Activated CD4-positive, alpha-beta memory T cell treated with anti-CD3 and anti-CD28 coated beads, Interleukin-2, amount 10 ng/mL, durations not matched to agents 7 days and 5 days (primary cell): Measurements from ENCODE around the gene GBA2. TPM values are rescaled to one million over a fixed set of nuclear protein-coding genes. Genes with fewer than 3 reads are reported as not detected.

Source experiments
- CTCF ChIA-PET: fragments of 350-600 bp; sonication (Branson Sonifier 250); formaldehyde crosslinking; loops from one replicate; lab custom pipeline; 2021; ENCODE audit warnings: antibody characterized with exemption, inconsistent platforms; lab: Charles Lee
- POLR2A ChIA-PET: fragments of 350-600 bp; sonication (Branson Sonifier 250); formaldehyde crosslinking; loops from one replicate; lab custom pipeline; 2021; ENCODE audit warnings: antibody characterized with exemption; lab: Charles Lee
- DNase-seq: peaks from one replicate; pipeline ENCODE4 v3.0.0-alpha.2; 2020
- H3K27ac Mint-ChIP-seq: one replicate; pipeline ENCODE4 v1.8.0; 2021; ENCODE audit warnings: mild to moderate bottlenecking, mixed read lengths
- H3K27me3 Mint-ChIP-seq: one replicate; pipeline ENCODE4 v1.8.0; 2021; ENCODE audit warnings: mixed read lengths
- H3K36me3 Mint-ChIP-seq: one replicate; pipeline ENCODE4 v1.8.0; 2021; ENCODE audit warnings: low read depth, mixed read lengths
- H3K4me1 Mint-ChIP-seq: one replicate; pipeline ENCODE4 v1.8.0; 2021; ENCODE audit warnings: mixed read lengths
- H3K4me3 Mint-ChIP-seq: one replicate; pipeline ENCODE4 v1.8.0; 2021; ENCODE audit warnings: mild to moderate bottlenecking, mixed read lengths
- H3K9me3 Mint-ChIP-seq: one replicate; pipeline ENCODE4 v1.8.0; 2021; ENCODE audit warnings: mixed read lengths
- total RNA-seq, 2 experiments: library from RNA; stranded (reverse); gene quantifications; one replicate each; pipeline ENCODE4 v1.2.3, GENCODE V29; 2021

The GBA2 gene
- total RNA-seq, 2 experiments from 2014 or later = 45.8 to 49.1 TPM

- peaks cover 60% of the 10 kb centered on the region for H3K36me3 Mint-ChIP-seq
- no peaks in the 10 kb centered on the region for H3K4me1 Mint-ChIP-seq
- ChIA-PET CTCF (interaction anchor here (0.9 to 8.0 kb wide), 13 partner anchors 9 to 1080 kb away, joined by 3 to 95 read pairs (median 6); partner anchors contain the start of genes ARHGEF39, CCDC107, GALT and GBA2), POLR2A (interaction anchor here (1.0 to 7.6 kb wide), 6 partner anchors 9 to 78 kb away, joined by 3 to 147 read pairs (median 48); partner anchors contain the start of genes ARHGEF39, CCDC107, GBA2 and RGP1)
- H3K27me3 Mint-ChIP-seq = no peaks in the 10 kb centered on the region
- H3K4me3 Mint-ChIP-seq = peak overlapping the region; percentile 52
- peak; percentile 56 for DNase-seq
- no peak overlapping the region for H3K27ac Mint-ChIP-seq
- no peaks in the 10 kb centered on the region for H3K9me3 Mint-ChIP-seq
Measured at GRCh38 chr9:35726931-35727330, 22.1 kb downstream of the GBA2 start.

GRCh38 chr9:35725362-35725761 lies 23.7 kb downstream of the GBA2 start:
- Mint-ChIP-seq H3K36me3 (peaks cover 66% of the 10 kb centered on the region), H3K27me3 (no peaks in the 10 kb centered on the region), H3K9me3 (no peaks in the 10 kb centered on the region), H3K4me3 (no peak overlapping the region), H3K4me1 (no peaks in the 10 kb centered on the region), H3K27ac (no peak overlapping the region)
- no peak for DNase-seq
- POLR2A ChIA-PET = no interaction called here
- CTCF ChIA-PET = interaction anchor here (5.3 to 8.0 kb wide), 2 partner anchors 29 to 78 kb away, joined by 31 to 58 read pairs; partner anchors contain the start of gene SIT1

GRCh38 chr9:35723908-35724307 lies 25.1 kb downstream of the GBA2 start:
- H3K4me3 Mint-ChIP-seq = no peak overlapping the region
- POLR2A ChIA-PET = no interaction called here

GRCh38 chr9:35723426-35723825 lies 25.6 kb downstream of the GBA2 start:
- Mint-ChIP-seq H3K4me3 (no peak overlapping the region), H3K9me3 (no peaks in the 10 kb centered on the region), H3K4me1 (no peaks in the 10 kb centered on the region), H3K27ac (no peak overlapping the region), H3K27me3 (no peaks in the 10 kb centered on the region), H3K36me3 (peaks cover 82% of the 10 kb centered on the region)
- ChIA-PET CTCF (interaction anchor here (0.8 to 1.5 kb wide), 3 partner anchors 27 to 109 kb away, joined by 3 read pairs; no protein-coding TSS in a partner anchor), POLR2A (no interaction called here)
- DNase-seq = no peak

More at GRCh38 chr9:35723908-35724307, 25.1 kb downstream of the GBA2 start:
- no peak for DNase-seq
- no peak overlapping the region for H3K27ac Mint-ChIP-seq
- no peaks in the 10 kb centered on the region for H3K9me3 Mint-ChIP-seq
- H3K36me3 Mint-ChIP-seq = peaks cover 77% of the 10 kb centered on the region
- CTCF ChIA-PET = interaction anchor here (0.8 to 1.5 kb wide), 3 partner anchors 28 to 110 kb away, joined by 3 read pairs; no protein-coding TSS in a partner anchor
- no peaks in the 10 kb centered on the region for H3K4me1 Mint-ChIP-seq
- no peaks in the 10 kb centered on the region for H3K27me3 Mint-ChIP-seq

GRCh38 chr9:35719546-35719945 lies 29.5 kb downstream of the GBA2 start:
- H3K36me3 Mint-ChIP-seq = peaks cover 94% of the 10 kb centered on the region
- H3K27ac Mint-ChIP-seq = no peak overlapping the region
- H3K4me3 Mint-ChIP-seq = no peak overlapping the region
- H3K27me3 Mint-ChIP-seq = no peaks in the 10 kb centered on the region
- H3K4me1 Mint-ChIP-seq = no peaks in the 10 kb centered on the region
- no peaks in the 10 kb centered on the region for H3K9me3 Mint-ChIP-seq
- POLR2A ChIA-PET = no interaction called here
- CTCF ChIA-PET = interaction anchor here (3.8 kb wide), 1 partner anchor 24 kb away, joined by 18 read pairs; no protein-coding TSS in a partner anchor
- no peak for DNase-seq

- no peak overlapping the region for H3K27ac Mint-ChIP-seq
- no peaks in the 10 kb centered on the region for H3K9me3 Mint-ChIP-seq
- no peak overlapping the region for H3K4me3 Mint-ChIP-seq
- ChIA-PET CTCF (interaction anchor here (3.8 kb wide), 1 partner anchor 23 kb away, joined by 18 read pairs; no protein-coding TSS in a partner anchor), POLR2A (no interaction called here)
- no peak for DNase-seq
- H3K36me3 Mint-ChIP-seq = peaks cover 94% of the 10 kb centered on the region
- H3K27me3 Mint-ChIP-seq = no peaks in the 10 kb centered on the region
- no peaks in the 10 kb centered on the region for H3K4me1 Mint-ChIP-seq
Measured at GRCh38 chr9:35718721-35719511, 30.1 kb downstream of the GBA2 start.

- POLR2A ChIA-PET = interaction anchor here (0.9 kb wide), 1 partner anchor 9 kb away, joined by 3 read pairs; no protein-coding TSS in a partner anchor
- H3K36me3 Mint-ChIP-seq = peaks cover 92% of the 10 kb centered on the region
- CTCF ChIA-PET = interaction anchor here (0.8 kb wide), 1 partner anchor 11 kb away, joined by 3 read pairs; no protein-coding TSS in a partner anchor
Measured at GRCh38 chr9:35717132-35717870, 31.7 kb downstream of the GBA2 start.

GRCh38 chr9:35716230-35716629 lies 32.8 kb downstream of the GBA2 start:
- POLR2A ChIA-PET = no interaction called here
- peaks cover 91% of the 10 kb centered on the region for H3K36me3 Mint-ChIP-seq
- CTCF ChIA-PET = interaction anchor here (1.7 kb wide), 1 partner anchor 11 kb away, joined by 6 read pairs; no protein-coding TSS in a partner anchor
- no peak for DNase-seq
- no peaks in the 10 kb centered on the region for H3K4me1 Mint-ChIP-seq
- no peaks in the 10 kb centered on the region for H3K27me3 Mint-ChIP-seq
- H3K9me3 Mint-ChIP-seq = no peaks in the 10 kb centered on the region
- H3K4me3 Mint-ChIP-seq = no peak overlapping the region
- peak overlapping the region; percentile 4 for H3K27ac Mint-ChIP-seq

More at GRCh38 chr9:35717132-35717870, 31.7 kb downstream of the GBA2 start:
- no peak for DNase-seq
- H3K27me3 Mint-ChIP-seq = no peaks in the 10 kb centered on the region
- no peaks in the 10 kb centered on the region for H3K4me1 Mint-ChIP-seq
- no peak overlapping the region for H3K27ac Mint-ChIP-seq
- no peak overlapping the region for H3K4me3 Mint-ChIP-seq
- H3K9me3 Mint-ChIP-seq = no peaks in the 10 kb centered on the region

GRCh38 chr9:35714579-35715252 lies 34.3 kb downstream of the GBA2 start:
- ChIA-PET POLR2A (interaction anchor here (0.7 to 1.0 kb wide), 3 partner anchors 12 to 18 kb away, joined by 3 read pairs; no protein-coding TSS in a partner anchor), CTCF (interaction anchor here (1.0 to 1.7 kb wide), 3 partner anchors 12 to 19 kb away, joined by 3 to 7 read pairs (median 6); no protein-coding TSS in a partner anchor)
- no peaks in the 10 kb centered on the region for H3K4me1 Mint-ChIP-seq

GRCh38 chr9:35714123-35714522 lies 34.9 kb downstream of the GBA2 start:
- CTCF ChIA-PET = interaction anchor here (1.0 to 1.2 kb wide), 2 partner anchors 14 to 18 kb away, joined by 3 to 7 read pairs; no protein-coding TSS in a partner anchor
- Mint-ChIP-seq H3K9me3 (no peaks in the 10 kb centered on the region), H3K4me3 (no peak overlapping the region), H3K4me1 (no peaks in the 10 kb centered on the region), H3K27me3 (no peaks in the 10 kb centered on the region), H3K36me3 (peaks cover 86% of the 10 kb centered on the region), H3K27ac (no peak overlapping the region)
- POLR2A ChIA-PET = interaction anchor here (0.7 to 2.1 kb wide), 4 partner anchors 13 to 34 kb away, joined by 3 to 6 read pairs (median 3); partner anchors contain the start of genes GBA2 and RGP1
- DNase-seq = no peak

More at GRCh38 chr9:35714579-35715252, 34.3 kb downstream of the GBA2 start:
- Mint-ChIP-seq H3K27ac (no peak overlapping the region), H3K4me3 (no peak overlapping the region), H3K9me3 (no peaks in the 10 kb centered on the region), H3K36me3 (peaks cover 89% of the 10 kb centered on the region), H3K27me3 (no peaks in the 10 kb centered on the region)
- DNase-seq = no peak

GRCh38 chr9:35713578-35713977 lies 35.5 kb downstream of the GBA2 start:
- ChIA-PET CTCF (interaction anchor here (1.0 to 4.3 kb wide), 3 partner anchors 15 to 18 kb away, joined by 3 to 26 read pairs (median 7); no protein-coding TSS in a partner anchor), POLR2A (interaction anchor here (0.7 to 2.1 kb wide), 3 partner anchors 13 to 35 kb away, joined by 3 to 6 read pairs (median 3); partner anchors contain the start of genes GBA2 and RGP1)
- Mint-ChIP-seq H3K36me3 (peaks cover 86% of the 10 kb centered on the region), H3K27me3 (no peaks in the 10 kb centered on the region), H3K9me3 (no peaks in the 10 kb centered on the region), H3K4me3 (no peak overlapping the region), H3K27ac (no peak overlapping the region), H3K4me1 (no peaks in the 10 kb centered on the region)
- no peak for DNase-seq
